Progenitor cell of endocrine pancreas (in vitro differentiated cells): ENCODE data around the gene DNASE1L3. TPM values are rescaled to one million over a fixed set of nuclear protein-coding genes. Genes with fewer than 3 reads are reported as not detected.

Experiments used
- DNase-seq: peaks from one replicate; pipeline ENCODE4 v3.0.0; 2021; ENCODE audit warnings: low spot score; ENCODE audit not compliant: unreplicated experiment
- H3K27ac Mint-ChIP-seq: 2 replicates; pipeline ENCODE4 v1.8.0; 2021; ENCODE audit warnings: mild to moderate bottlenecking, moderate library complexity, mixed read lengths
- H3K27me3 Mint-ChIP-seq: 2 replicates; pipeline ENCODE4 v1.8.0; 2021; ENCODE audit warnings: mixed read lengths
- H3K36me3 Mint-ChIP-seq: 2 replicates; pipeline ENCODE4 v1.8.0; 2022; ENCODE audit warnings: mixed read lengths; ENCODE audit not compliant: insufficient read depth
- H3K4me1 Mint-ChIP-seq: 2 replicates; pipeline ENCODE4 v1.8.0; 2021; ENCODE audit warnings: low read depth, mixed read lengths
- H3K4me3 Mint-ChIP-seq: 2 replicates; pipeline ENCODE4 v1.8.0; 2021; ENCODE audit warnings: low read depth, mild to moderate bottlenecking, moderate library complexity, mixed read lengths
- H3K9me3 Mint-ChIP-seq: 2 replicates; pipeline ENCODE4 v1.8.0; 2021; ENCODE audit warnings: low read depth, mixed read lengths
- total RNA-seq: library from RNA; stranded (reverse); gene quantifications from 2 replicates; pipeline ENCODE4 v1.2.1, GENCODE V29; 2021
- TF ChIP-seq, protein P1 (sequence below): fragments of 200-600 bp; sonication (generic); IDR thresholded peaks from one replicate; pipeline ENCODE4 v1.5.0; 2021; ENCODE audit warnings: antibody characterized with exemption, mild to moderate bottlenecking; ENCODE audit not compliant: unreplicated experiment

Gene DNASE1L3
- total RNA-seq, 1 donor from 2014 or later = not detected

GRCh38 chr3:58254144-58254543 is 43.4 kb upstream of the DNASE1L3 start:
- H3K4me1 Mint-ChIP-seq = peaks cover 14% of the 10 kb centered on the region
- TF ChIP-seq, protein P1, sequence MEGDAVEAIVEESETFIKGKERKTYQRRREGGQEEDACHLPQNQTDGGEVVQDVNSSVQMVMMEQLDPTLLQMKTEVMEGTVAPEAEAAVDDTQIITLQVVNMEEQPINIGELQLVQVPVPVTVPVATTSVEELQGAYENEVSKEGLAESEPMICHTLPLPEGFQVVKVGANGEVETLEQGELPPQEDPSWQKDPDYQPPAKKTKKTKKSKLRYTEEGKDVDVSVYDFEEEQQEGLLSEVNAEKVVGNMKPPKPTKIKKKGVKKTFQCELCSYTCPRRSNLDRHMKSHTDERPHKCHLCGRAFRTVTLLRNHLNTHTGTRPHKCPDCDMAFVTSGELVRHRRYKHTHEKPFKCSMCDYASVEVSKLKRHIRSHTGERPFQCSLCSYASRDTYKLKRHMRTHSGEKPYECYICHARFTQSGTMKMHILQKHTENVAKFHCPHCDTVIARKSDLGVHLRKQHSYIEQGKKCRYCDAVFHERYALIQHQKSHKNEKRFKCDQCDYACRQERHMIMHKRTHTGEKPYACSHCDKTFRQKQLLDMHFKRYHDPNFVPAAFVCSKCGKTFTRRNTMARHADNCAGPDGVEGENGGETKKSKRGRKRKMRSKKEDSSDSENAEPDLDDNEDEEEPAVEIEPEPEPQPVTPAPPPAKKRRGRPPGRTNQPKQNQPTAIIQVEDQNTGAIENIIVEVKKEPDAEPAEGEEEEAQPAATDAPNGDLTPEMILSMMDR = no peak
- H3K36me3 Mint-ChIP-seq = no peaks in the 10 kb centered on the region
- no peak overlapping the region for H3K27ac Mint-ChIP-seq
- DNase-seq = no peak
- H3K27me3 Mint-ChIP-seq = no peaks in the 10 kb centered on the region
- H3K9me3 Mint-ChIP-seq = no peaks in the 10 kb centered on the region
- H3K4me3 Mint-ChIP-seq = no peak overlapping the region

DNA sequence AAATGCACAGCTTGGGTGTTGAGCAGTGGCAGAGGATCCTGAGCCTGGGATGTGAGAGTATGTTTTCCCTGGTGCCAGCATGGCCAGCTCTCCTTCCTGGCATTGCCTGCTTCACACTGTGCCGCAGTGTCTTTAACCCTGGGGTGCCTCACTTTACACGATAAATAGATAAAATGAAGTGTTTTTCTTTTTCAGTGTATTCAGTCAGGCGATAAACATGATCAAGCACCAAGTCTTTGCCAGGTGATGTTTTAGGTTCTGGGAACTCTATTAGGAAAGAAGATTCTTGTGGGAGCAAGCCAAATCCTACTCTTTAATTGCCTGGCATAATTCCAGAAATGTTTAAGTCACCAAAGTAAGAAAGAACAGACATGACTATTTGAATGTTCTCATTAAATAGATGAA is 40.9 kb upstream of the DNASE1L3 start:
- Mint-ChIP-seq H3K27me3 (no peaks in the 10 kb centered on the region), H3K4me1 (peaks cover 14% of the 10 kb centered on the region), H3K9me3 (no peaks in the 10 kb centered on the region), H3K36me3 (no peaks in the 10 kb centered on the region), H3K4me3 (no peak overlapping the region), H3K27ac (no peak overlapping the region)
- TF ChIP-seq, protein P1 = no peak
- DNase-seq = no peak

- peak overlapping the region; percentile 0 for H3K27ac Mint-ChIP-seq
- TF ChIP-seq, protein P1 = no peak
- DNase-seq = no peak
- no peaks in the 10 kb centered on the region for H3K36me3 Mint-ChIP-seq
- H3K27me3 Mint-ChIP-seq = peaks cover 2% of the 10 kb centered on the region
- no peak overlapping the region for H3K4me3 Mint-ChIP-seq
- H3K9me3 Mint-ChIP-seq = no peaks in the 10 kb centered on the region
- peaks cover 15% of the 10 kb centered on the region for H3K4me1 Mint-ChIP-seq
Observed at GRCh38 chr3:58250093-58250707, 39.4 kb upstream of the DNASE1L3 start.

- Mint-ChIP-seq H3K4me3 (no peak overlapping the region), H3K27me3 (peaks cover 2% of the 10 kb centered on the region), H3K4me1 (peaks cover 13% of the 10 kb centered on the region), H3K9me3 (no peaks in the 10 kb centered on the region), H3K36me3 (no peaks in the 10 kb centered on the region), H3K27ac (no peak overlapping the region)
- TF ChIP-seq, protein P1 = peak; percentile 44
- no peak for DNase-seq
Observed at GRCh38 chr3:58249358-58250092, 38.8 kb upstream of the DNASE1L3 start.

- H3K27ac Mint-ChIP-seq = no peak overlapping the region
- H3K4me1 Mint-ChIP-seq = peaks cover 15% of the 10 kb centered on the region
- no peaks in the 10 kb centered on the region for H3K9me3 Mint-ChIP-seq
- H3K27me3 Mint-ChIP-seq = peaks cover 2% of the 10 kb centered on the region
- TF ChIP-seq, protein P1 = no peak
- no peak overlapping the region for H3K4me3 Mint-ChIP-seq
- no peak for DNase-seq
- H3K36me3 Mint-ChIP-seq = no peaks in the 10 kb centered on the region
Observed at GRCh38 chr3:58246148-58247047, 35.6 kb upstream of the DNASE1L3 start.
